GM18867 (cell line): Measurements from ENCODE around the gene TDRD12.
"Not testable (repeated sequence)": the region's sequence is repeated elsewhere in the genome, so short reads cannot be mapped to it uniquely, and the experiment has no call there.

Experiments
- ATAC-seq: cut with Tn5 transposase; IDR thresholded peaks from one replicate; pipeline ENCODE4 v1.9.1; 2021; ENCODE audit warnings: mild to moderate bottlenecking, moderate library complexity; ENCODE audit not compliant: unreplicated experiment

TDRD12 gene

DNA sequence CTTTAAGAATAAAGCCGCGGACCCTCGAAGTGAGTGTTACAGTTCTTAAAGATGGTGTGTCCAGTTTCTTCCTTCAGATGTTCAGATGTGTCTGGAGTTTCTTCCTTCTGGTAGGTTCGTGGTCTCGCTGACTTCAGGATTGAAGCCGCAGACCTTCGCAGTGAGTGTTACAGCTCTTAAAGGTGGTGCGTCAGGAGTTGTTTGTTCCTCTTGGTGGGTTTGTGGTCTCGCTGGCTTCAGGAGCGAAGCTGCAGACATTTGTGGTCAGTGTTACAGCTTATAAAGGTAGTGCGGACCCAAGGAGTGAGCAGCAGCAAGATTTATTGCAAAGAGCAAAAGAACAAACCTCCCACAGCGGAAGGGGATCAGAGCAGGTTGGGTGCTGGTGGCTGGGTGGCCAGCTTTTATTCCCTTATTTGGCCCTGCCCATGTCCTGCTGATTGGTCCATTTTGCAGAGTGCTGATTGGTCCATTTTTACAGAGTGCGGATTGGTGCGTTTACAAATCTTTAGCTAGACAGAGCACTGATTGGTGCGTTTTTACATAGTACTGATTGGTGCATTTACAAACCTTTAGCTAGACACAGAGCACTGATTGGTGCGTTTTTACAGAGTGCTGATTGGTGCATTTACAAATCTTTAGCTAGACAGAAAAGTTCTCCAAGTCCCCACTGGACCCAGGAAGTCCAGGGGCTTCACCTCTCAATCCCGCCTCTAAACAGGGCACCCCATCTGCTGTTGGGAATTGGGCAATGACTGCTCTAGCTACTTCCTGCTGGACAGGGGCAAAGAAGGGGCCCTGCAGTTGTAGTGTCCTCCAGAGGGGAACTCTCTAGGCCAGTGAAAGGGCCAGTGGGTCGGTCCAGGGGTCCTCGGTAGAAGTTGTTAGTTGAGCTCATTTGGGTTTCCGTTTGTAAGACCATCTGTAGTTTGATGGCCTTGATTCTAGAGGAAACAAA, 26.1 kb upstream of the TDRD12 start:
- ATAC-seq, result not testable (repeated sequence)

DNA sequence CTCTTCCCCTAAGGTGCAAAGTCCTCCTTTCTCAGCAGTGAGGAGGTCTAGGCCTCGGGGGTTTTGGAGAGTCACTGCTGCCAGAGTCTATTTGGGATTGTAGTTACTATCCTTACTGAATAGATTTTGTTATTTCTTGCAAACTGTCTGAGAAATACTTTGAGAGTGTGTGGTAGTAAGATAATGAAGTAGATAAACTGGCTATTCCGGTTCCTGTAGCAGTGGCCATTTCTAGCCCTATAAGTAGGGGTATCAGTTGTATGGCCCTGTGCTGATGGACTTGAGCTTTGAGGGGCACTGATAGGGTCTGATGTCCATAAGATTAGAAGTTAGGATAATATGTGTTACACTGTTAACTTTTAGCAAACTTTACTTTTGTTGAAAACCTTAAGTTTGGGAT, 25.3 kb upstream of the TDRD12 start:
- not testable (repeated sequence) for ATAC-seq

DNA sequence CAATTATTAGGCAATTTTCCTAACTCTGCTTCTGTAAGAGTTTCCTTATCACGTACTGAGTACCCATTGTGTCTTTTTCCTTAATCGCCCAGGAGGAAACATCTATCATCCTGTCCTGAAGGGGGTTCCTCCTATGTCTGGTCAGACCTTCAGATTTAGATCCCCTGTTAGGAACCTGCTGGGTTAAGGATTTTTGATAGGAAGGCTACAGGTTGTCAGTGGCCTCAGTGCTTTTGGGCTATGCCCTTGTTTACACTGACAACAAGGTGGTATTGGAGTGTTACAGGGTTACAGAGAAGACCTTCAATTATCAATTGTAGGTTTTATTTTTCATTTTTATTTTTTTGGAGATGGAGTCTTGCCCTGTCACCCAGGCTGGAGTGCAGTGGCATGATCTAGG, 24.7 kb upstream of the TDRD12 start:
- ATAC-seq, result not testable (repeated sequence)

DNA sequence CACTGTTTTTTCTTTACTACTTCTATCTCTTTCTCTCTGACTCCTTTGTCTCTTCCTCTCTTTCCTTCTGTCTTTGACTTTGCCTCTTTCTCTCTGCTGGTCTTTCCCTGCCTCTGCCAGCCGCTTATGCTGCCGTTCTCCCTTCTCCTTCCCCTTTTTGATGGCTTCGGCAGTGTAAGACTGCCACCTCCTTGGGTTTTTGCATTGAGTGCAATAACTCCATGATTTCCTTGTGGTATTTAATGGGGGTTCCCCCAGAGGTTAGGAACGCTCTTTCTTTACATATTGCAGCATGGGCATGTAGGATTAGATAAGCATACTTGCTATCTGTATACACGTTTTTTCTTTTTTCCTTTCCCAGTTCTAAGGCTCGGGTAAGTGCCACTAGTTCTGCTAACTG, 24.1 kb upstream of the TDRD12 start:
- not testable (repeated sequence) for ATAC-seq

DNA sequence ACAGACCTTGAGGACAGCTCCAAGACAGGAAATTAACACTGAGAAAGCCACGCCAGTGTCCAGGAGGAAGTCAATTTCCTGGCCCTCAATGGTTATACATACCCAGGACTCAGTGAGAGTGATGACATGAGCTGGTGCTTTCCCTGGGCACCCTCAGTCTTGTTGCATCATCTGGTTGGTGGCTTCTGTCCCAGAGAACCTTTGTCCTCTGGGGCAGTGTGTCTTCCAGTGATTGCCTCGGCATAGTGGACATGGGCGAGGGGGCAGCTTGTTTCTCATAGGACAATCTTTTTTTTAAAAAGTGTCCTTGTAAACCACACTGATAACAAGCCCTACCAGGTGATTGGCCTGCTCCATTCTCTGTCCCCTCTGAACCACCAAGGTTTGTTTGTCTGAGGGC, 22.8 kb upstream of the TDRD12 start:
- ATAC-seq, result not testable (repeated sequence)

DNA sequence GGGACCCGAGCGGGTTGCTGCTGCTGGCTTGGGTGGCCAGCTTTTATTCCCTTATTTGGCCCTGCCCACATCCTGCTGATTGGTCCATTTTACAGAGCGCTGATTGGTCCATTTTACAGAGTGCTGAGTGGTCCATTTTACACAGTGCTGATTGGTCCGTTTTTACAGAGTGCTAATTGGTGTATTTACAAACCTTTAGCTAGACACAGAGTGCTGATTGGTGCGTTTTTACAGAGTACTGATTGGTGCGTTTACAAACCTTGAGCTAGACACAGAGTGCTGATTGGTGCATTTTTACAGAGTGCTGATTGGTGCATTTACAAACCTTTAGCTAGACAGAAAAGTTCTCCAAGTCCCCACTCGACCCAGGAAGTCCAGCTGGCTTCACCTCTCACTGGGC, 19.4 kb upstream of the TDRD12 start:
- ATAC-seq, result not testable (repeated sequence)

DNA sequence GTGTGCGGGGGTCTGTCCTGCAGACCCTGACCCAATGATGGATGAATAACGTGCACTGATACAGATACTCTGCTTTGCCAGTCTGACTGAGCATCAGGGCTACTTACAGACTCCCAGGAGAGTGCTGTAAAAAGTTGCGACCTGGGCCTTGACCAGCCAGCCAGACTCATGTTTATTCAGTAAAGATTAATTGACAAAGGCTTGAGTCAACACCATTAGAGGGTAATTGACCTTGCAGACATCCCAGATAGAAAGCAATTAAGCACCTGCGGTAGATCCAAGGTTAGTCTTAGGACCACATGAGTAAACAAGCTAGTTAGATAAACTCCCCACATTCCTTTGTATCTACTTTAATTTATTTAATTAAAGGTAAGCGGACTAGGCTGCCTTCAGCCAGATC, 17.6 kb upstream of the TDRD12 start:
- no peak for ATAC-seq

DNA sequence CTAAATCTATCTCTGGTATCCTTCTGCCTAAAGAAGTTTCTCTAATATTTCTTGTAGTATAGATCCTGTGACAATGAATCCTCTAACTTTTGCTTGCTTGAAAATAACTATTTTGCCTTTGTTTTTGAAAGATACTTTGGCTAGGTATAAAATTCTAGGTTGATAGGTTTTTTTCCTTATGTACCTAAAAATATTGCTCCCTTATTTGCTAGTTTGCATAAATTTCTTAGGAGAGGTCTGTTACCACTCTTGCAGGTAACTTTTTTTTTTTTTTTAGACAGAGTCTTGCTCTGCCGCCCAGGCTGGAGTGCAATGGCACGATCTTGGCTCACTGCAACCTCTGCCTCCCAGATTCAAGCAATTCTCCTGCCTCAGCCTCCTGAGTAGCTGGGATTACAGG, 15.6 kb upstream of the TDRD12 start:
- not testable (repeated sequence) for ATAC-seq

DNA sequence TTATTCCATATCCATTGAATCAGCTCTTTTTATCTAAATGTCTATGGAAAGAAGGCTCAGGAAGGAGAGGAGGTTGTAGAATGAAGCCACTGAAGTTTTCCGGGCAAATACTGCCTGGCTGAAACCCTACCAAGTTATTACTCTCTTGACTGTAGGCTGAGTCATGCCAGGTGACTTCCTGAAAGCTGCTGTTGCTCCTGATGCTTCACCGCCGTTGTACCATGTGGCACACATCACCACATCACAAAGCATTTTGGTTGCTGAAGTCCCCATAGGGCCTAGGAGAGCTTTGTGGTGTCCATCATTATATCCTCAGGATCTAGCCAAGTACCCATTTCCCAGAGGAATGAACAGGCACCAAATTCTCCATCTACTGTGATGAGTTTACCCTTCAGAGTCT, 11.1 kb upstream of the TDRD12 start:
- ATAC-seq, result no peak

DNA sequence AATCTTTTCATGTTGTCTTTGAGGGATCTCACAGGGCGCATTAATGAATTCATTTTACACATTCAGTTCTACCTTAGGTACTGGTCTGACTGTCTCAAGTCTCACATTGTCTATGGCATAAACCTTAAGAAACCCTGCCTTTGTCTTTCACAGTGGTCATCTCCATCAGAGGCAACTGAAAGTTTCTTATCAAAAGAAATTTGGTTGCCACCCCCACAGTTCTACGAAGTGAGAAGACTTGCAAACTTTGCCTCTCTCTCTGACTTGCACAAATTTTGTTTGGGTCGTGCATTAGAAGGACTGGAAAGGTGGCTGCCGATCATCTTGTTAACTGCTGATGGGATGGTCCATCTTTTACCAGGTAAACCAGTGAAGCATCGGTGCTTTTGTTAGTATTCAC, 10.5 kb upstream of the TDRD12 start:
- no peak for ATAC-seq

DNA sequence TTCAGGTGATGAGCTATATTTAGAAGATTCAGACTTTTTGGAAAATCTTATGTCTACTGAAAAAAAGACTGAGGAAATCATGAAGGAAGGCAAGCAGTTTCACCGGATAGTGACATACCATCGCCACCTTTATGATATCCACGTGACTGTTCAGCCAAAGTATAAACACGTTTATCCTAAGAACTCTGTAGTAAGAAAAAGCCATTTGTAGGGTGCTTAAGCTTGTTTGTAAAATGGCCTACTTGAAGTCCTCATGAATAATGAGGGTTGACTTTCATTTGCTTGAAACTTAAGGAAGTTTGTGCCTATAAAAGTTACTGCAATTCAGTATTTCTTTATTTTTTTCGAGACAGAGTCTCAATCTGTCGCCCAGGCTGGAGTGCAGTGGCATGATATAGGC, 7.8 kb upstream of the TDRD12 start:
- no peak for ATAC-seq

DNA sequence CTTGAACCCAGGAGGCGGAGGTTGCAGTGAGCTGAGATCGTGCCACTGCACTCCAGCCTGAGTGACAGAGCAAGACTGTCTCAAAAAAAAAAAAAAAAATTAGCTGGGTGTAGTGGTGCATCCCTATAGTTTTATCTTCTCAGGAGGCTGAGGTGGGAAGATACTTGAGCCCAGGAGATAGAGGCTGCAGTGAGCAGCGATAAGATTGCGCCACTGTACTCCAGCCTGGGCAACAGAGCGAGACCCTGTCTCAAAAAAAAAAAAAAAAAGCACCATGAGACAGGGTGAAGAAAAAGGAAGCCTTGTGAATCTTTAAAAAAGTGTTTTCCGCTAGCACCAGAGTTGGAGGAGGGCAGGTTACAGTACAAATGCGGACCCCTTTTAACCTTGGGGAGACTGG, 3.4 kb upstream of the TDRD12 start:
- not testable (repeated sequence) for ATAC-seq

DNA sequence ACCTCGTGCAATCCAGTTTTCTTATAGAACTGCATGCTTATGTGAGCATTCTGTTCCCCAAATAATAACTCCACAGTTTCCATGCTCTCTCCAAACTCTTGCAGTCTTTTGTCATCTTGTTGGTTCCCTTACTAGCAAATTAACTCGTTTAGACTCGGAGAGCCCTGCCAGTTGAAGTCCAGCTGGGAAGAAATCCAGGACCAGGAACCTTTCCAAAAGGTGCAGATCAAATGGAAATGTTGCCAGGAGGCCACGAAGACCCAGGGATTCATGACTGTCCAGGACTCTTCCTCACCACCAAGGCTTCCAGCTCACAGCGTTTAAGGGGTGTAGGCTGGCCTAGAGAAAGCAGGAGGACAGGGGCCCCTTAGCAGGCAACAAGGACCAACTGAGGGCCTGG, 2.1 kb upstream of the TDRD12 start:
- no peak for ATAC-seq

DNA sequence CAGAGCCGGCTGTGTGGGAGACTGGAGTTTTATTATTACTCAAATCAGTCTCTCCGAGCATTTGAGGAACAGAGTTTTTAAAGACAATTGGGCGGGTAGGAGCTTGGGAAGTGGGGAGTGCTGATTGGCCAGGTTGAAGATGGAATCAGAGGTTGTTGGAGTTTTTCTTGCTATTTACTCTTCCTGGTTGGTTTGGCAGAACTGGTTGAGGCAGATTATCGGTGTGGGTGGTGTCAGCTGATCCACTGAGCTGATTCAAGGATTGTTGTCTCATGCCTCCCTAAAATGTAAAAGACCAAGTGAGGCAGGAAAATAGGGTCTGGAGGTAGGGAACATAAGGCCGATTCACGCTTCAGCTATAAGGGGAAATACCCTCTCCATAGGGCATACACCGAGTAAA, 1.3 kb upstream of the TDRD12 start:
- no peak for ATAC-seq

DNA sequence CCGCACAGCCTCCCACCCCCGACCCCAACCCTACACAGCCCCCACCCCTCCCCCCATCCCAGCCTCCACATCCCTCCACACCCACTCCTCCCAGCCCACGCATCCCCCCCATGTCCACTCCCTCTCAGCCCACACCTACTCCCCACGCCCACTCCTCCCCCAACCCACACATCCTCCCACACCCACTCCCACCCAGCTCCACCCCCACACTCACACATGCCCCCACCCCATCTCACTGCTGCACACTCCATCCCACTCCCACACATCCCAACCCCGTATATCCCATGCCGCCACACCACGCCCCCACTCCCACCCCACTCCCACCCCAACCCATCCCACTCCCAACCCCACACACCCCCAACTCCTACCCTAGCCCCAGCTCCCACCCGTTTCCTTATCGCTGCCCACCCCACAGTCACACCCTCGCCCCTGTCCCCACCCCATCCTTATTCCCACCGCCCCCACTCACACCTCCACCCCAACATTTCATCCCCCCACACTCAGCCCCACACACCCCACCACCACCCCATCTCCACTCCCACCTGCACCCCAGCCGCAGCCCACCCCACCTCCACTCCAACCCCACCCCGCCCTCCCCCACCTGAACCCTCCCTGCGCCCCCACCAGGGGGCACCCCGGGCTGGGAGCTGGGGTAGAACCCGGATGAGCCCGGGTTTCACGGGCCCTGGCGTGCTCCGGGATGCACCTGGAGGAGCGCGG, 809 bp downstream of the TDRD12 start:
- ATAC-seq, result no peak

DNA sequence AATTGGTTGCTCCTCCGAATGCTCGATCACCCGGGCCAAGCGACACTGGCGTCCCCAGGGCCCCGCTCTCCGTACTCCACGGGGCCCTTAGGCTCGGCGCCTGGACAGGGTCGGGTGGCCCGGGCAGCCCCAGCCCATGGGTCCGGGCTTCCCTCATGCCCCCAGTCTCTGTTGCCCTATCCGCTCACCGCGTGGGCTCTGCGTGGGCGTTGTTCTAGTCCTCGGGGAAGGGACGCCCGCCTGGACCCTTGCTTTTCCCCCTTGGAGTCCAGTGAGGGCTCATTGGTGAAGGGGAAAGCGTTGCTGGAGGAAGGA, 1.3 kb downstream of the TDRD12 start:
- no peak for ATAC-seq

DNA sequence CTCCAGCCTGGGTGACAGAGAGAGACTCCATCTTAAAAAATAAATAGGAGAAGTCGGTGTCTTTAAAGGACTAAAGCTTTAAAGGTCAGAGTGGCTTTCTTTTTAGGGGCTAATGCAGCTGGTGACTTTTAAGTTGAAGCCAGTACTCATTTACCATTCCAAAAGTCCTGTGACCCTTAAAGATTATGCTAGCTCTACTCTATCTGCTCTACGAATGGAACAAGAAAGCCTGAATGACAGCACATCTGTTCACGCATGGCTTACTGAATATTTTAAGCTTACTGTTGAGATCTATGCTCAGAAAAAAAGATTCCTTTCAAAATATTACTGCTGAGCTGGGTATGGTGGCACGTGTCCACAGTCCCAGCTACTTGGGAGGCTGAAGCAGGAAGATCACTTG, 16.4 kb downstream of the TDRD12 start:
- no peak for ATAC-seq

DNA sequence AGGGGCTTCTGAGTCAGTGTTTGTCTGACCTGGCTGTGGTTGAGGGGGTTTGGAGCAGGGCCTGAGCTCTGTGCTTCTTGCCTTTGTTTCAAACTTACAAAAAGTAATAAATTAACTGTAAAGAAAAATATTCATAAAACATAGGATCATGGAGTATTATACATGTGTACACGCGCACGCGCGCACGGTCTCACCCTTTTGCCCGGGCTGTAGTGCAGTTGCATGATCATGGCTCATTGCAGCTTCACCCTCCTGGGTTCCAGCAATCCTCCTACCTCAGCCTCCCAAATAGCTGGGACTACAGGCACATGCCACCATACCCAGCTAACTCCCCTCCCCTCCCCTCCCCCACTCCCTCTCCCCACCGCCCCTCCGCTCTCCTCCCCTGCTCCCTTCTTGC, 23.5 kb downstream of the TDRD12 start:
- no peak for ATAC-seq

DNA sequence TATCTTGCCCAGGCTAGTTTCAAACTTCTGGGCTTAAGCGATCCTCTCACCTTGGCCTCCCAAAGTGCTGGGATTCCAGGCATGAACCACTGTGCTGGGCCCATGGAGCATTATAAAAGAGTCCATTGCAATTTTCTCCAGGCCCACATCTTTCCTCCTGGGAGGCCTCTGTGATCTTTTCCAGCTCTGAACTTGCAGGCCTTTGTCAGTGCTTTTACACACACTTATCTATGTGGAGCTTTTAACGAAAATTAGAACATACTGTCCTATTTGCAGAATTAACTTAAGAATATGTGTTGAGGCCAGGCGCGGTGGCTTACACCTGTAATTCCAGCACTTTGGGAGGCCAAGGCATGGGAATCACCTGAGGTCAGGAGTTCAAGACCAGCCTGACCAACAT, 23.9 kb downstream of the TDRD12 start:
- no peak for ATAC-seq

DNA sequence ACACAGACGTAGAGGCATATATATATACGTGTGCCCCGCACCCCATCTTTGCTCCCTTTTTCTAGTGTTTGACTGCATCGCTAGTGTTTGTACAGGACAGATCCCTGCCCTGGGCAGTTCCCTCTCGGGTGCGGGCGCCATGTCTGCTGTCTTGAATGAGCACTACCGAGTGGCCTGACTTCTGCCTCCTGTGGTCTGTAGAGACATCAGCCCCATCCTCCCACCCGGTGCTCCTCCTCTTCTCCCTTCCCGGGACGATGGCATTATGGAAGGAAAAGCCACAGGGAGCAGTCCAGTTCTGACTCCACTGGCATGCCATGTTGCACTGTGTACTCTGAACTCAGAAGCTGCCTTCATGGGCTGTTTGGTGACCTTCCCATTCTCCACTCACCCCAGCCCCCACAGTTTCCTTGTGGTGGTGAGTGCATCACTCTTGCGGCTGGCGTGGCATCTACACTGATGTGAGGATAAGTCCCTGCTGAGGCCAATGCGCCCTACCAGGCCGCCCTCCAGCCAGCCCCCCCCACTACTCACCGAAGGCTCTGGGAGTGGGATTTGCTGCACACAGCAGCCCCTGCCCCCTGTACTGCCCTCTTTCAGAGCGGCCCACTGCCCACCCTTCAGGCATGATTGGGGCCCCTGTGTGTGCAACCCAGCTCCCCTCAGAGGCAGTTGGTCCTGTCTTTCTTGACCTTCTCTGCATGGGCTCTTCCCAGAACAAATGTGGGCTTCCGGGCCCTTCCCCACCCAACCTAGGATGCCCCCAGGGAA, 25.2 kb downstream of the TDRD12 start:
- no peak for ATAC-seq

DNA sequence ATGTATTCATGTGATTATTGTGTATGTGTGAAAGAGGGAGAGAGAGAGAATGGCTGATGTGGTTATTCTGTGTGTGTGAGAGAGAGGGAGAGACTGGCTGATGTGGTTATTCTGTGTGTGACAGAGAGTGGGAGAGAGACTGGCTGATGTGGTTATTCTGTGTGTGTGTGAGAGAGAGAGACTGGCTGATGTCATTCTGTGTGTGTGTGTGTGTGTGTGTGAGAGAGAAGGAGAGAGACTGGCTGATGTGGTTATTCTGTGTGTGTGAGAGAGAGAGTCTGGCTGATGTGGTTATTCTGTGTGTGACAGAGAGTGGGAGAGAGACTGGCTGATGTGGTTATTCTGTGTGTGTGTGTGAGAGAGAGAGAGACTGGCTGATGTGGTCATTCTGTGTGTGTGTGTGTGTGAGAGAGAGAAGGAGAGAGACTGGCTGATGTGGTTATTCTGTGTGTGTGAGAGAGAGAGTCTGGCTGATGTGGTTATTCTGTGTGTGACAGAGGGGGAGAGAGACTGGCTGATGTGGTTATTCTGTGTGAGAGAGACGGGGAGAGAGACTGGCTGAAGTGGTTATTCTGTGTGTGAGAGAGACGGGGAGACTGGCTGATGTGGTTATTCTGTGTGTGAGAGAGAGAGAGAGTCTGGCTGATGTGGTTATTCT, 26.2 kb downstream of the TDRD12 start:
- ATAC-seq, result not testable (repeated sequence)
